Measurements from ENCODE around the gene TBCD.
"Not testable (repeated sequence)": the region's sequence is repeated elsewhere in the genome, so short reads cannot be mapped to it uniquely, and the experiment has no call there.

Gene TBCD

GRCh38 chr17:82743344-82744219, 8.3 kb upstream of the TBCD start:
- FAIRE-seq (no peak), DNase-seq (ENCODE audit: insufficient read length, low spot score) (no peak)
- TF ChIP-seq CTCF (IDR thresholded peaks at IDR 0.05; ENCODE audit: insufficient read depth, missing control alignments), result no peak

DNA sequence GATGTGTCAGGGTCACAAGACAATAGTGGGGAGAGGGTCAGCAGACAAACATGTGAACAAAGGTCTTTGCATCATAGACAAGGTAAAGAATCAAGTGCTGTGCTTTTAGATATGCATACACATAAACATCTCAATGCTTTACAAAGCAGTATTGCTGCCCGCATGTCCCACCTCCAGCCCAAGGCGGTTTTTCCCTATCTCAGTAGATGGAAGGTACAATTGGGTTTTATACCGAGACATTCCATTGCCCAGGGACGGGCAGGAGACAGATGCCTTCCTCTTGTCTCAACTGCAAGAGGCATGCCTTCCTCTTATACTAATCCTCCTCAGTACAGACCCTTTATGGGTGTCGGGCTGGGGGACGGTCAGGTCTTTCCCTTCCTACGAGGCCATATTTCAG, 7.1 kb upstream of the TBCD start:
- not testable (repeated sequence) for DNase-seq (ENCODE audit: insufficient read length, low spot score); FAIRE-seq

- no peak for TF ChIP-seq CTCF (IDR thresholded peaks at IDR 0.05; ENCODE audit: insufficient read depth, missing control alignments)
- DNase-seq (ENCODE audit: insufficient read length, low spot score) (no peak), FAIRE-seq (no peak)
Measured at GRCh38 chr17:82745524-82745923, 6.3 kb upstream of the TBCD start.

GRCh38 chr17:82748756-82749155, 3.1 kb upstream of the TBCD start:
- TF ChIP-seq CTCF (IDR thresholded peaks at IDR 0.05; ENCODE audit: insufficient read depth, missing control alignments), result no peak
- FAIRE-seq (no peak), DNase-seq (ENCODE audit: insufficient read length, low spot score) (no peak)

- no peak for TF ChIP-seq CTCF (IDR thresholded peaks at IDR 0.05; ENCODE audit: insufficient read depth, missing control alignments)
- FAIRE-seq (no peak), DNase-seq (ENCODE audit: insufficient read length, low spot score) (no peak)
Measured at GRCh38 chr17:82750241-82750908, 1.5 kb upstream of the TBCD start.

- FAIRE-seq, result no peak
- DNase-seq (ENCODE audit: insufficient read length, low spot score), result no peak
- no peak for TF ChIP-seq CTCF (IDR thresholded peaks at IDR 0.05; ENCODE audit: insufficient read depth, missing control alignments)
Measured at GRCh38 chr17:82751171-82751570, 694 bp upstream of the TBCD start.

GRCh38 chr17:82752371-82753200, 721 bp downstream of the TBCD start:
- no peak for FAIRE-seq
- no peak for DNase-seq (ENCODE audit: insufficient read length, low spot score)
- no peak for TF ChIP-seq CTCF (IDR thresholded peaks at IDR 0.05; ENCODE audit: insufficient read depth, missing control alignments)

Data from D721Med (cell line).